HCT116 (cell line): ENCODE measurements around the gene KSR2. TPM values are rescaled to one million over a fixed set of nuclear protein-coding genes. Genes with fewer than 3 reads are reported as not detected.

Experiments
- ATAC-seq: fragments of 200-7000 bp; cut with Tn5 transposase; 2 replicates; pipeline ENCODE4 v1.9.1; 2020; ENCODE audit warnings: mild to moderate bottlenecking, moderate library complexity
- BruUV-seq: library from RNA; stranded (reverse); fragments of 400-500 nt; replicated peaks from 2 replicates; lab custom pipeline; 2021; lab: Mats Ljungman, UMichigan
- CTCF ChIA-PET: fragments of 300-600 bp; sonication (Branson Sonifier 250); formaldehyde crosslinking; loops from one replicate; lab custom pipeline; 2021; ENCODE audit warnings: antibody characterized with exemption; lab: Charles Lee
- POLR2A ChIA-PET: fragments of 300-600, 350-600 bp; sonication (Branson Sonifier 250); formaldehyde crosslinking; loops from one replicate; lab custom pipeline; 2021; ENCODE audit warnings: antibody characterized with exemption; lab: Charles Lee
- RAD21 ChIA-PET, 2 experiments: fragments of 300-600 bp; sonication (Branson Sonifier 250); formaldehyde crosslinking; loops; one replicate each; lab custom pipeline; 2023; ENCODE audit warnings: low total read pairs in 2 of 2; ENCODE audit not compliant: uncharacterized antibody in 2 of 2, unreplicated experiment in 2 of 2, low non-redundant PET in 1 of 2; lab: Charles Lee
- DNase-seq: peaks from one replicate; pipeline ENCODE4 v3.0.0-alpha.2; 2010; ENCODE audit warnings: low read depth, low spot score
- H2AFZ ChIP-seq: fragments of 200-600 bp; shearing (Covaris generic), sonication (generic); 2 replicates; pipeline ENCODE4 v1.6.1; 2017; ENCODE audit warnings: low read depth, mixed run types, mixed read lengths, antibody characterized with exemption, low read length; ENCODE audit not compliant: poor library complexity, severe bottlenecking
- H3K27ac ChIP-seq: 2 replicates; pipeline ENCODE4 v1.5.1; 2012; ENCODE audit warnings: low read depth, low read length
- H3K27me3 ChIP-seq: fragments of 200-600 bp; sonication (generic); 2 replicates; pipeline ENCODE4 v1.6.1; 2016; ENCODE audit warnings: mixed run types, low read length, mixed read lengths; ENCODE audit not compliant: insufficient read depth
- H3K36me3 ChIP-seq, 2 experiments: fragments of 200-500 bp in 1 of 2; fragments of 200-600 bp in 1 of 2; sonication (Bioruptor generic) in 1 of 2; sonication (generic) in 1 of 2; 2 replicates each; pipeline versions ENCODE4 v1.5.1 to v1.6.1; 2014 to 2016; ENCODE audit warnings: low read length in 2 of 2, inconsistent platforms in 1 of 2, mixed read lengths in 1 of 2, mixed run types in 1 of 2; ENCODE audit not compliant: insufficient read depth in 2 of 2, control insufficient read depth in 1 of 2
- H3K4me1 ChIP-seq, 2 experiments: fragments of 200-600 bp in 1 of 2; sonication (generic) in 1 of 2; 2 replicates each; pipeline versions ENCODE4 v1.5.1 to v1.6.1; 2012 to 2017; ENCODE audit warnings: low read length in 2 of 2, inconsistent platforms in 1 of 2, mild to moderate bottlenecking in 1 of 2, mixed read lengths in 1 of 2, mixed run types in 1 of 2, moderate library complexity in 1 of 2; ENCODE audit not compliant: insufficient read depth in 2 of 2, control insufficient read depth in 1 of 2
- H3K4me2 ChIP-seq: fragments of 200-600 bp; sonication (generic); 2 replicates; pipeline ENCODE4 v1.6.1; 2017; ENCODE audit warnings: mixed run types, low read length, mixed read lengths
- H3K4me3 ChIP-seq, 2 experiments: fragments of 200-600 bp in 1 of 2; sonication (generic) in 1 of 2; replicated peaks in 1 of 2; 2 replicates each; pipeline ENCODE4 v1.5.1; 2011 to 2016; ENCODE audit warnings: low read length in 2 of 2, control low read depth in 1 of 2, low read depth in 1 of 2, mild to moderate bottlenecking in 1 of 2, mixed read lengths in 1 of 2, mixed run types in 1 of 2
- H3K79me2 ChIP-seq: fragments of 200-600 bp; sonication (generic); 2 replicates; pipeline ENCODE4 v1.6.1; 2017; ENCODE audit warnings: mild to moderate bottlenecking, mixed run types, low read length, moderate library complexity, mixed read lengths; ENCODE audit not compliant: insufficient read depth
- H3K9ac ChIP-seq: fragments of 200-600 bp; sonication (generic); 2 replicates; pipeline ENCODE4 v1.6.1; 2016; ENCODE audit warnings: low read length, mixed read lengths
- H3K9me2 ChIP-seq: fragments of 200-600 bp; sonication (generic), shearing (Covaris generic); 2 replicates; pipeline ENCODE4 v1.6.1; 2017; ENCODE audit warnings: mixed run types, mild to moderate bottlenecking, moderate library complexity; ENCODE audit not compliant: insufficient read depth
- H3K9me3 ChIP-seq, 2 experiments: fragments of 200-500 bp in 1 of 2; fragments of 200-600 bp in 1 of 2; sonication (Bioruptor generic) in 1 of 2; sonication (generic) in 1 of 2; 2 replicates each; pipeline ENCODE4 v1.6.1; 2014 to 2017; ENCODE audit warnings: low read length in 2 of 2, mixed read lengths in 2 of 2, inconsistent platforms in 1 of 2, low read depth in 1 of 2, mild to moderate bottlenecking in 1 of 2, mixed run types in 1 of 2, moderate library complexity in 1 of 2; ENCODE audit not compliant: control insufficient read depth in 1 of 2, insufficient read depth in 1 of 2
- H4K20me1 ChIP-seq: fragments of 200-600 bp; sonication (generic), shearing (Covaris generic); 2 replicates; pipeline ENCODE4 v1.6.1; 2017; ENCODE audit warnings: mixed run types, mild to moderate bottlenecking, moderate library complexity; ENCODE audit not compliant: insufficient read depth
- CBX3 ChIP-seq: IDR thresholded peaks from 2 replicates; pipeline ENCODE4 v1.6.1; 2012; ENCODE audit warnings: low read depth
- CEBPB ChIP-seq: IDR thresholded peaks from 2 replicates; pipeline ENCODE4 v1.6.1; 2012; ENCODE audit warnings: low read depth
- EGR1 ChIP-seq: IDR thresholded peaks from 2 replicates; pipeline ENCODE4 v1.6.1; 2012; ENCODE audit warnings: low read depth
- EZH2phosphoT487 ChIP-seq: fragments of 200-600 bp; IDR thresholded peaks from 2 replicates; pipeline ENCODE4 v1.6.1; 2018; ENCODE audit warnings: antibody characterized with exemption, borderline replicate concordance
- FOSL1 ChIP-seq: IDR thresholded peaks from 2 replicates; pipeline ENCODE4 v1.6.1; 2012; ENCODE audit warnings: low read depth
- JUND ChIP-seq: IDR thresholded peaks from 2 replicates; pipeline ENCODE4 v1.6.1; 2012
- POLR2A ChIP-seq: IDR thresholded peaks from 2 replicates; pipeline ENCODE4 v1.7.0; 2011; ENCODE audit warnings: borderline replicate concordance; ENCODE audit not compliant: insufficient read depth, insufficient read length; ENCODE audit errors: extremely low read depth
- RAD21 ChIP-seq: IDR thresholded peaks from 2 replicates; pipeline ENCODE4 v1.6.1; 2012; ENCODE audit warnings: low read depth, mild to moderate bottlenecking
- SP1 ChIP-seq: IDR thresholded peaks from 2 replicates; pipeline ENCODE4 v1.6.1; 2012; ENCODE audit warnings: low read depth
- SRF ChIP-seq: IDR thresholded peaks from 2 replicates; pipeline ENCODE4 v1.6.1; 2012; ENCODE audit warnings: low read depth
- TCF7L2 ChIP-seq: IDR thresholded peaks from 2 replicates; pipeline ENCODE4 v1.7.0; 2011; ENCODE audit warnings: borderline replicate concordance, inconsistent platforms; ENCODE audit not compliant: insufficient read depth, insufficient read length; ENCODE audit errors: extremely low read depth
- YY1 ChIP-seq: IDR thresholded peaks from 2 replicates; pipeline ENCODE4 v1.6.1; 2011; ENCODE audit warnings: low read length, low read depth, moderate library complexity, mild to moderate bottlenecking; ENCODE audit not compliant: insufficient replicate concordance; ENCODE audit errors: extremely low read depth
- ZFX ChIP-seq: fragments of 450-650 bp; IDR thresholded peaks from 2 replicates; pipeline ENCODE4 v1.6.1; 2017
- ZNF274 ChIP-seq: fragments of 200-500 bp; sonication (Bioruptor generic); IDR thresholded peaks from 2 replicates; pipeline ENCODE4 v1.6.1; 2014; ENCODE audit warnings: mild to moderate bottlenecking, low read depth, low read length, inconsistent platforms
- intact Hi-C: fragments of 100-400 bp; cut with micrococcal nuclease; formaldehyde crosslinking; loops from 2 replicates; pipeline ENCODE4 v1.10.0; 2022
- total RNA-seq: library from RNA; stranded (reverse); gene quantifications from one replicate; pipeline ENCODE4 v1.2.1, GENCODE V29; 2021; ENCODE audit not compliant: unreplicated experiment
- TF ChIP-seq, protein P1 (sequence below), 3 experiments: fragments of 200-600 bp in 1 of 3; sonication (generic) in 1 of 3; IDR thresholded peaks in 2 of 3; conservative IDR thresholded peaks in 1 of 3; 2 replicates each; pipeline ENCODE4 v1.5.1; 2012 to 2017; ENCODE audit warnings: low read depth in 2 of 3, low read length in 2 of 3, antibody characterized with exemption in 1 of 3, borderline replicate concordance in 1 of 3, control low read depth in 1 of 3, mild to moderate bottlenecking in 1 of 3, mixed read lengths in 1 of 3, mixed run types in 1 of 3, moderate library complexity in 1 of 3; ENCODE audit not compliant: insufficient read depth in 1 of 3
- TF ChIP-seq, protein P2 (sequence below): IDR thresholded peaks from 2 replicates; pipeline ENCODE4 v1.6.1; 2011; ENCODE audit warnings: mild to moderate bottlenecking, low read length, moderate library complexity; ENCODE audit not compliant: insufficient replicate concordance; ENCODE audit errors: extremely low read depth
- TF ChIP-seq, protein P3 (sequence below): IDR thresholded peaks from 2 replicates; pipeline ENCODE4 v1.6.1; 2012; ENCODE audit warnings: low read depth

Gene KSR2
- total RNA-seq, 1 experiment from 2014 or later: 10.1 TPM

DNA sequence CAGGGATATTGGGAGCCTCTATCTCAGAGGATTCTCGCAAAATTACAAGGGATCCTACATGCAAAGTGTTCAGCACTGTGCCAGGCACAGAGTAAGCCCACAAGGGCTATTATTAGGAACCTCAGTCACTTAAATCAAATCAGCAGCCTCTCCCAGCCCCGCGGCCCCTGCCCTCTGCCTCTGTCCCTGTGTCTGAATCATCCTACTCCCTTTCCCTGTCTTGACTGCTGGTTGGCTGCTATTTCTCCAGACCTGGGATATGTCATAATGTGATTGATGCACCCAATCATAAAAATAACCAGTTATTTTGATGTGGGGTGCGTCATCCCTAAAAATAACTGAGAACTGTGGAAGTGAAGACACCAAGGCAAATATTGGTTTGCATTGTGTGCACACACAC lies 176.3 kb downstream of the KSR2 start:
- Histone ChIP-seq H3K79me2 (no peaks in the 10 kb centered on the region), H3K9me3 (peaks cover 0 to 8% of the 10 kb centered on the region in 2 experiments; a peak in 1 of 4 replicates), H3K4me3 (no peak overlapping the region), H3K27ac (no peak overlapping the region), H3K36me3 (no peaks in the 10 kb centered on the region), H3K27me3 (no peaks in the 10 kb centered on the region), H4K20me1 (no peaks in the 10 kb centered on the region), H3K4me1 (no peaks in the 10 kb centered on the region), H3K4me2 (no peak overlapping the region), H3K9me2 (no peaks in the 10 kb centered on the region), H2AFZ (no peak overlapping the region), H3K9ac (no peak overlapping the region)
- TF ChIP-seq JUND (no peak), TCF7L2 (no peak), CBX3 (no peak), FOSL1 (no peak), CEBPB (no peak), SRF (no peak), YY1 (no peak), EGR1 (no peak), RAD21 (no peak), ZNF274 (no peak), ZFX (no peak), POLR2A (no peak), SP1 (no peak), EZH2phosphoT487 (no peak)
- TF ChIP-seq, protein P1, sequence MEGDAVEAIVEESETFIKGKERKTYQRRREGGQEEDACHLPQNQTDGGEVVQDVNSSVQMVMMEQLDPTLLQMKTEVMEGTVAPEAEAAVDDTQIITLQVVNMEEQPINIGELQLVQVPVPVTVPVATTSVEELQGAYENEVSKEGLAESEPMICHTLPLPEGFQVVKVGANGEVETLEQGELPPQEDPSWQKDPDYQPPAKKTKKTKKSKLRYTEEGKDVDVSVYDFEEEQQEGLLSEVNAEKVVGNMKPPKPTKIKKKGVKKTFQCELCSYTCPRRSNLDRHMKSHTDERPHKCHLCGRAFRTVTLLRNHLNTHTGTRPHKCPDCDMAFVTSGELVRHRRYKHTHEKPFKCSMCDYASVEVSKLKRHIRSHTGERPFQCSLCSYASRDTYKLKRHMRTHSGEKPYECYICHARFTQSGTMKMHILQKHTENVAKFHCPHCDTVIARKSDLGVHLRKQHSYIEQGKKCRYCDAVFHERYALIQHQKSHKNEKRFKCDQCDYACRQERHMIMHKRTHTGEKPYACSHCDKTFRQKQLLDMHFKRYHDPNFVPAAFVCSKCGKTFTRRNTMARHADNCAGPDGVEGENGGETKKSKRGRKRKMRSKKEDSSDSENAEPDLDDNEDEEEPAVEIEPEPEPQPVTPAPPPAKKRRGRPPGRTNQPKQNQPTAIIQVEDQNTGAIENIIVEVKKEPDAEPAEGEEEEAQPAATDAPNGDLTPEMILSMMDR (IDR thresholded peaks at IDR 0.05 in 2 of 3, conservative IDR thresholded peaks at IDR 0.05 in 1 of 3; ENCODE audit: borderline replicate concordance in 1 of 3, insufficient read depth in 1 of 3, low read depth in 2 of 3, low read length in 2 of 3): no peak
- TF ChIP-seq, protein P2, sequence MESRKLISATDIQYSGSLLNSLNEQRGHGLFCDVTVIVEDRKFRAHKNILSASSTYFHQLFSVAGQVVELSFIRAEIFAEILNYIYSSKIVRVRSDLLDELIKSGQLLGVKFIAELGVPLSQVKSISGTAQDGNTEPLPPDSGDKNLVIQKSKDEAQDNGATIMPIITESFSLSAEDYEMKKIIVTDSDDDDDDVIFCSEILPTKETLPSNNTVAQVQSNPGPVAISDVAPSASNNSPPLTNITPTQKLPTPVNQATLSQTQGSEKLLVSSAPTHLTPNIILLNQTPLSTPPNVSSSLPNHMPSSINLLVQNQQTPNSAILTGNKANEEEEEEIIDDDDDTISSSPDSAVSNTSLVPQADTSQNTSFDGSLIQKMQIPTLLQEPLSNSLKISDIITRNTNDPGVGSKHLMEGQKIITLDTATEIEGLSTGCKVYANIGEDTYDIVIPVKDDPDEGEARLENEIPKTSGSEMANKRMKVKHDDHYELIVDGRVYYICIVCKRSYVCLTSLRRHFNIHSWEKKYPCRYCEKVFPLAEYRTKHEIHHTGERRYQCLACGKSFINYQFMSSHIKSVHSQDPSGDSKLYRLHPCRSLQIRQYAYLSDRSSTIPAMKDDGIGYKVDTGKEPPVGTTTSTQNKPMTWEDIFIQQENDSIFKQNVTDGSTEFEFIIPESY: no peak
- TF ChIP-seq, protein P3, sequence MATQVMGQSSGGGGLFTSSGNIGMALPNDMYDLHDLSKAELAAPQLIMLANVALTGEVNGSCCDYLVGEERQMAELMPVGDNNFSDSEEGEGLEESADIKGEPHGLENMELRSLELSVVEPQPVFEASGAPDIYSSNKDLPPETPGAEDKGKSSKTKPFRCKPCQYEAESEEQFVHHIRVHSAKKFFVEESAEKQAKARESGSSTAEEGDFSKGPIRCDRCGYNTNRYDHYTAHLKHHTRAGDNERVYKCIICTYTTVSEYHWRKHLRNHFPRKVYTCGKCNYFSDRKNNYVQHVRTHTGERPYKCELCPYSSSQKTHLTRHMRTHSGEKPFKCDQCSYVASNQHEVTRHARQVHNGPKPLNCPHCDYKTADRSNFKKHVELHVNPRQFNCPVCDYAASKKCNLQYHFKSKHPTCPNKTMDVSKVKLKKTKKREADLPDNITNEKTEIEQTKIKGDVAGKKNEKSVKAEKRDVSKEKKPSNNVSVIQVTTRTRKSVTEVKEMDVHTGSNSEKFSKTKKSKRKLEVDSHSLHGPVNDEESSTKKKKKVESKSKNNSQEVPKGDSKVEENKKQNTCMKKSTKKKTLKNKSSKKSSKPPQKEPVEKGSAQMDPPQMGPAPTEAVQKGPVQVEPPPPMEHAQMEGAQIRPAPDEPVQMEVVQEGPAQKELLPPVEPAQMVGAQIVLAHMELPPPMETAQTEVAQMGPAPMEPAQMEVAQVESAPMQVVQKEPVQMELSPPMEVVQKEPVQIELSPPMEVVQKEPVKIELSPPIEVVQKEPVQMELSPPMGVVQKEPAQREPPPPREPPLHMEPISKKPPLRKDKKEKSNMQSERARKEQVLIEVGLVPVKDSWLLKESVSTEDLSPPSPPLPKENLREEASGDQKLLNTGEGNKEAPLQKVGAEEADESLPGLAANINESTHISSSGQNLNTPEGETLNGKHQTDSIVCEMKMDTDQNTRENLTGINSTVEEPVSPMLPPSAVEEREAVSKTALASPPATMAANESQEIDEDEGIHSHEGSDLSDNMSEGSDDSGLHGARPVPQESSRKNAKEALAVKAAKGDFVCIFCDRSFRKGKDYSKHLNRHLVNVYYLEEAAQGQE: no peak
- BruUV-seq: no TSS peak
- ChIA-PET CTCF (no interaction called here), POLR2A (no interaction called here), RAD21 (no interaction called here)
- intact Hi-C loops: no loop called here
- DNase-seq (no peak), ATAC-seq (no peak)
